Activated T-helper 17 cell treated with anti-CD3 and anti-CD28 coated beads, Interleukin-2, amount 50 U/mL, for 72 hours (primary cell): ENCODE data around the gene PGAP6. TPM values are rescaled to one million over a fixed set of nuclear protein-coding genes. Genes with fewer than 3 reads are reported as not detected.

ENCODE experiments used
- ATAC-seq: fragments of 150-1000 bp; cut with Tn5 transposase; replicated peaks from 2 replicates; pipeline ENCODE4 v1.10.0; 2021; ENCODE audit warnings: mild to moderate bottlenecking, moderate library complexity
- H3K27ac Mint-ChIP-seq: one replicate; pipeline ENCODE4 v1.8.0; 2022; ENCODE audit warnings: mixed read lengths
- H3K27me3 Mint-ChIP-seq: one replicate; pipeline ENCODE4 v1.8.0; 2022; ENCODE audit warnings: mixed read lengths
- H3K36me3 Mint-ChIP-seq: one replicate; pipeline ENCODE4 v1.8.0; 2022; ENCODE audit warnings: low read depth, mild to moderate bottlenecking, mixed read lengths
- H3K4me1 Mint-ChIP-seq: one replicate; pipeline ENCODE4 v1.8.0; 2022; ENCODE audit warnings: mixed read lengths
- H3K4me3 Mint-ChIP-seq: one replicate; pipeline ENCODE4 v1.8.0; 2022; ENCODE audit warnings: mild to moderate bottlenecking, mixed read lengths
- H3K9me3 Mint-ChIP-seq: one replicate; pipeline ENCODE4 v1.8.0; 2022; ENCODE audit warnings: mixed read lengths
- total RNA-seq, 2 donors: library from RNA; stranded (reverse); gene quantifications; one replicate each; pipeline ENCODE4 v1.2.3, GENCODE V29; 2022

The PGAP6 gene
- total RNA-seq, 2 donors from 2014 or later: 25.6 to 26.1 TPM

GRCh38 chr16:410516-411178 is 28.9 kb upstream of the PGAP6 start:
- H3K4me1 Mint-ChIP-seq: no peaks in the 10 kb centered on the region
- no peak for ATAC-seq
- H3K9me3 Mint-ChIP-seq: no peaks in the 10 kb centered on the region

GRCh38 chr16:407253-407652 is 25.5 kb upstream of the PGAP6 start:
- ATAC-seq: no peak
- Mint-ChIP-seq H3K4me1 (no peaks in the 10 kb centered on the region), H3K9me3 (no peaks in the 10 kb centered on the region)

More at GRCh38 chr16:410516-411178, 28.9 kb upstream of the PGAP6 start:
- no peaks in the 10 kb centered on the region for H3K27me3 Mint-ChIP-seq
- H3K36me3 Mint-ChIP-seq: no peaks in the 10 kb centered on the region
- no peak overlapping the region for H3K27ac Mint-ChIP-seq
- no peak overlapping the region for H3K4me3 Mint-ChIP-seq

GRCh38 chr16:405548-406506 is 24.0 kb upstream of the PGAP6 start:
- Mint-ChIP-seq H3K27ac (no peak overlapping the region), H3K27me3 (no peaks in the 10 kb centered on the region), H3K9me3 (no peaks in the 10 kb centered on the region), H3K4me3 (no peak overlapping the region), H3K4me1 (no peaks in the 10 kb centered on the region), H3K36me3 (no peaks in the 10 kb centered on the region)
- no peak for ATAC-seq

More at GRCh38 chr16:407253-407652, 25.5 kb upstream of the PGAP6 start:
- H3K27ac Mint-ChIP-seq: no peak overlapping the region
- H3K36me3 Mint-ChIP-seq: no peaks in the 10 kb centered on the region
- H3K4me3 Mint-ChIP-seq: no peak overlapping the region
- H3K27me3 Mint-ChIP-seq: no peaks in the 10 kb centered on the region

GRCh38 chr16:404971-405486 is 23.3 kb upstream of the PGAP6 start:
- H3K36me3 Mint-ChIP-seq: no peaks in the 10 kb centered on the region
- H3K27ac Mint-ChIP-seq: no peak overlapping the region
- peaks cover 5% of the 10 kb centered on the region for H3K4me1 Mint-ChIP-seq
- no peaks in the 10 kb centered on the region for H3K9me3 Mint-ChIP-seq
- H3K27me3 Mint-ChIP-seq: no peaks in the 10 kb centered on the region
- no peak for ATAC-seq
- no peak overlapping the region for H3K4me3 Mint-ChIP-seq

- H3K9me3 Mint-ChIP-seq: no peaks in the 10 kb centered on the region
- peaks cover 5% of the 10 kb centered on the region for H3K4me1 Mint-ChIP-seq
- peak; percentile 89 for ATAC-seq
- no peaks in the 10 kb centered on the region for H3K27me3 Mint-ChIP-seq
- H3K4me3 Mint-ChIP-seq: peak within 1 kb of the TSS; percentile 75
- H3K36me3 Mint-ChIP-seq: no peaks in the 10 kb centered on the region
- H3K27ac Mint-ChIP-seq: peak within 1 kb of the TSS; percentile 20
Observed at GRCh38 chr16:401468-402348, 19.9 kb upstream of the PGAP6 start, which contains the start of gene DECR2. TSS of gene DECR2 (plus strand) at chr16:401885. CDS start at chr16:401964, 79 bp downstream.

- H3K4me1 Mint-ChIP-seq: peaks cover 5% of the 10 kb centered on the region
- no peaks in the 10 kb centered on the region for H3K36me3 Mint-ChIP-seq
- H3K27me3 Mint-ChIP-seq: no peaks in the 10 kb centered on the region
- peak overlapping the region; percentile 20 for H3K27ac Mint-ChIP-seq
- H3K9me3 Mint-ChIP-seq: no peaks in the 10 kb centered on the region
- ATAC-seq: no peak
- peak overlapping the region; percentile 75 for H3K4me3 Mint-ChIP-seq
Observed at GRCh38 chr16:400061-400591, 18.3 kb upstream of the PGAP6 start.

GRCh38 chr16:399340-400019 is 17.7 kb upstream of the PGAP6 start:
- Mint-ChIP-seq H3K36me3 (no peaks in the 10 kb centered on the region), H3K27ac (no peak overlapping the region), H3K27me3 (no peaks in the 10 kb centered on the region), H3K4me1 (peaks cover 5% of the 10 kb centered on the region), H3K9me3 (no peaks in the 10 kb centered on the region), H3K4me3 (no peak overlapping the region)
- no peak for ATAC-seq

GRCh38 chr16:398561-399339 is 17.0 kb upstream of the PGAP6 start:
- Mint-ChIP-seq H3K27me3 (no peaks in the 10 kb centered on the region), H3K27ac (no peak overlapping the region), H3K36me3 (no peaks in the 10 kb centered on the region), H3K4me1 (peaks cover 5% of the 10 kb centered on the region), H3K9me3 (no peaks in the 10 kb centered on the region), H3K4me3 (peak overlapping the region; percentile 53)
- no peak for ATAC-seq

GRCh38 chr16:397736-398332 is 16.1 kb upstream of the PGAP6 start:
- Mint-ChIP-seq H3K4me3 (peak overlapping the region; percentile 53), H3K27me3 (no peaks in the 10 kb centered on the region), H3K4me1 (peaks cover 5% of the 10 kb centered on the region), H3K27ac (peak overlapping the region; percentile 28), H3K36me3 (no peaks in the 10 kb centered on the region), H3K9me3 (no peaks in the 10 kb centered on the region)
- no peak for ATAC-seq

- peak within 1 kb of the TSS; percentile 36 for H3K27ac Mint-ChIP-seq
- H3K4me3 Mint-ChIP-seq: peak within 1 kb of the TSS; percentile 75
- no peaks in the 10 kb centered on the region for H3K9me3 Mint-ChIP-seq
- peaks cover 5% of the 10 kb centered on the region for H3K4me1 Mint-ChIP-seq
- ATAC-seq: no peak
- H3K36me3 Mint-ChIP-seq: no peaks in the 10 kb centered on the region
- no peaks in the 10 kb centered on the region for H3K27me3 Mint-ChIP-seq
Observed at GRCh38 chr16:397135-397661, 15.4 kb upstream of the PGAP6 start, which contains the start of gene NME4. TSS of gene NME4 (plus strand) at chr16:397199. CDS start at chr16:397223, 24 bp downstream.

GRCh38 chr16:396605-397004 is 14.8 kb upstream of the PGAP6 start:
- Mint-ChIP-seq H3K4me3 (peak overlapping the region; percentile 75), H3K4me1 (peaks cover 10% of the 10 kb centered on the region), H3K9me3 (no peaks in the 10 kb centered on the region), H3K27me3 (no peaks in the 10 kb centered on the region), H3K36me3 (no peaks in the 10 kb centered on the region), H3K27ac (peak overlapping the region; percentile 36)
- ATAC-seq: no peak

- Mint-ChIP-seq H3K4me3 (peak overlapping the region; percentile 75), H3K36me3 (no peaks in the 10 kb centered on the region), H3K27ac (no peak overlapping the region), H3K9me3 (no peaks in the 10 kb centered on the region), H3K27me3 (no peaks in the 10 kb centered on the region), H3K4me1 (peaks cover 10% of the 10 kb centered on the region)
- ATAC-seq: no peak
Observed at GRCh38 chr16:396199-396598, 14.4 kb upstream of the PGAP6 start.
